ENCODE data around the gene ZNF71.

DNA sequence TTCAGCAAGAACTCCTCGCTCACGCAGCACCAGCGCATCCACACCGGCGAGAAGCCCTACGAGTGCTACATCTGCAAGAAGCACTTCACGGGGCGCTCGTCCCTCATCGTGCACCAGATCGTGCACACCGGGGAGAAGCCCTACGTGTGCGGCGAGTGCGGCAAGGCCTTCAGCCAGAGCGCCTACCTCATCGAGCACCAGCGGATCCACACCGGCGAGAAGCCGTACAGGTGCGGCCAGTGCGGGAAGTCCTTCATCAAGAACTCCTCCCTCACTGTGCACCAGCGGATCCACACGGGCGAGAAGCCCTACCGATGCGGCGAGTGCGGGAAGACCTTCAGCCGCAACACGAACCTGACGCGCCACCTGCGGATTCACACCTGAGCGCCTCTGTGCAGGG, 27.3 kb downstream of the ZNF71 start:
- TF ChIP-seq EZH2 (IDR thresholded peaks at IDR 0.05) (no peak), FOXP2 (optimal IDR thresholded peaks at IDR 0.05; ENCODE audit: control extremely low read depth, extremely low read length, insufficient read depth) (no peak)
